H1 (cell line): ENCODE measurements around the gene PLEKHG5. TPM values are rescaled to one million over a fixed set of nuclear protein-coding genes. Genes with fewer than 3 reads are reported as not detected.

Experiments used
- CTCF ChIA-PET: fragments of 300-600 bp; sonication (Branson Sonifier 250); formaldehyde crosslinking; loops from one replicate; lab custom pipeline; 2021; ENCODE audit not compliant: partially characterized antibody; lab: Charles Lee
- POLR2A ChIA-PET: fragments of 300-600 bp; sonication (Branson Sonifier 250); formaldehyde crosslinking; loops from one replicate; lab custom pipeline; 2021; ENCODE audit warnings: inconsistent platforms; ENCODE audit not compliant: partially characterized antibody; lab: Charles Lee
- DNase-seq, 2 experiments: peaks; one replicate each; pipeline versions ENCODE4 v3.0.0 to v3.0.0-alpha.2; 2010 to 2022; ENCODE audit warnings: low spot score in 2 of 2, low read depth in 1 of 2, mixed read lengths in 1 of 2
- FAIRE-seq: peaks from 2 replicates; lab custom pipeline; 2011; peaks lifted over from hg19 to GRCh38; lab: Jason Lieb, UNC
- H2AFZ ChIP-seq: 2 replicates; pipeline ENCODE4 v1.8.1; 2012; ENCODE audit warnings: low read length, inconsistent platforms
- H2AK5ac ChIP-seq: 2 replicates; pipeline ENCODE4 v1.6.1; 2013; ENCODE audit warnings: low read depth, low read length
- H2BK120ac ChIP-seq: replicated peaks from 2 replicates; pipeline ENCODE3; 2013; ENCODE audit warnings: low read depth, low read length, inconsistent platforms
- H2BK12ac ChIP-seq: 2 replicates; pipeline ENCODE4 v1.6.1; 2013; ENCODE audit warnings: low read depth, low read length
- H2BK15ac ChIP-seq: 2 replicates; pipeline ENCODE4 v1.6.1; 2013; ENCODE audit warnings: low read length
- H2BK20ac ChIP-seq: 2 replicates; pipeline ENCODE4 v1.6.1; 2013; ENCODE audit warnings: low read length
- H2BK5ac ChIP-seq: 2 replicates; pipeline ENCODE4 v1.6.1; 2013; ENCODE audit warnings: low read depth, low read length
- H3K14ac ChIP-seq: 2 replicates; pipeline ENCODE4 v1.6.1; 2013; ENCODE audit warnings: inconsistent platforms; ENCODE audit not compliant: insufficient read length
- H3K18ac ChIP-seq: 2 replicates; pipeline ENCODE4 v1.6.1; 2013; ENCODE audit warnings: low read length; ENCODE audit errors: extremely low read depth
- H3K23ac ChIP-seq: 2 replicates; pipeline ENCODE4 v1.6.1; 2013; ENCODE audit warnings: inconsistent platforms; ENCODE audit not compliant: insufficient read length
- H3K23me2 ChIP-seq: 2 replicates; pipeline ENCODE4 v1.6.1; 2013; ENCODE audit warnings: low read depth, low read length
- H3K27ac ChIP-seq: 2 replicates; pipeline ENCODE4 v1.6.1; 2011; ENCODE audit warnings: low read depth, low read length, inconsistent platforms
- H3K27me3 ChIP-seq, 4 experiments: replicated peaks in 1 of 4; 1 replicate in 1 of 4; 2 replicates in 3 of 4; pipeline versions ENCODE4 v1.6.1 to v1.8.1; 2011 to 2013; ENCODE audit warnings: low read length in 3 of 4, mild to moderate bottlenecking in 3 of 4, inconsistent platforms in 2 of 4, mixed read lengths in 2 of 4, moderate library complexity in 1 of 4; ENCODE audit not compliant: control insufficient read depth in 3 of 4, insufficient read depth in 3 of 4; ENCODE audit errors: extremely low read depth in 1 of 4
- H3K36me3 ChIP-seq, 4 experiments: 2 replicates each; pipeline versions ENCODE4 v1.6.1 to v1.8.1; 2011 to 2013; ENCODE audit warnings: mild to moderate bottlenecking in 4 of 4, low read length in 3 of 4, moderate library complexity in 2 of 4, control low read depth in 1 of 4, inconsistent platforms in 1 of 4; ENCODE audit not compliant: insufficient read depth in 4 of 4, control insufficient read depth in 2 of 4
- H3K4ac ChIP-seq: replicated peaks from 2 replicates; pipeline ENCODE3; 2013; ENCODE audit warnings: low read length, low read depth, mixed read lengths, inconsistent platforms; ENCODE audit not compliant: insufficient read length
- H3K4me1 ChIP-seq, 4 experiments: replicated peaks in 1 of 4; 1 replicate in 1 of 4; 2 replicates in 3 of 4; pipeline versions ENCODE4 v1.6.1 to v1.8.1; 2011 to 2013; ENCODE audit warnings: low read length in 3 of 4, inconsistent platforms in 2 of 4, mixed read lengths in 1 of 4; ENCODE audit not compliant: insufficient read depth in 4 of 4, control insufficient read depth in 3 of 4
- H3K4me2 ChIP-seq, 2 experiments: 2 replicates each; pipeline versions ENCODE4 v1.6.1 to v1.8.1; 2011 to 2013; ENCODE audit warnings: low read depth in 2 of 2, low read length in 2 of 2, control low read depth in 1 of 2, inconsistent platforms in 1 of 2, mild to moderate bottlenecking in 1 of 2; ENCODE audit not compliant: insufficient read depth in 1 of 2
- H3K4me3 ChIP-seq, 4 experiments: fragments of 200-600, 300-600 bp in 1 of 4; sonication (generic), shearing (Covaris generic), sonication (Bioruptor Twin) in 1 of 4; 2 replicates each; pipeline versions ENCODE4 v1.5.1 to v1.8.1; 2011 to 2016; ENCODE audit warnings: low read length in 4 of 4, low read depth in 3 of 4, control low read depth in 2 of 4, inconsistent platforms in 2 of 4, mild to moderate bottlenecking in 2 of 4, mixed read lengths in 1 of 4, moderate library complexity in 1 of 4; ENCODE audit not compliant: insufficient read depth in 2 of 4; ENCODE audit errors: extremely low read depth in 1 of 4
- H3K56ac ChIP-seq: replicated peaks from 2 replicates; pipeline ENCODE3; 2013; ENCODE audit warnings: low read depth, mild to moderate bottlenecking, mixed read lengths, low read length, inconsistent platforms; ENCODE audit not compliant: insufficient read length
- H3K79me1 ChIP-seq: 2 replicates; pipeline ENCODE4 v1.6.1; 2013; ENCODE audit warnings: low read depth, low read length, control low read depth
- H3K79me2 ChIP-seq, 2 experiments: 2 replicates each; pipeline versions ENCODE4 v1.6.1 to v1.8.1; 2012 to 2013; ENCODE audit warnings: low read length in 2 of 2, mild to moderate bottlenecking in 2 of 2, inconsistent platforms in 1 of 2; ENCODE audit not compliant: insufficient read depth in 2 of 2, control insufficient read depth in 1 of 2
- H3K9ac ChIP-seq, 4 experiments: replicated peaks in 1 of 4; 1 replicate in 1 of 4; 2 replicates in 3 of 4; pipeline versions ENCODE4 v1.6.1 to v1.8.1; 2011 to 2013; ENCODE audit warnings: low read depth in 3 of 4, low read length in 3 of 4, control low read depth in 2 of 4, mild to moderate bottlenecking in 2 of 4, moderate library complexity in 2 of 4, inconsistent platforms in 1 of 4; ENCODE audit errors: extremely low read depth in 1 of 4
- H3K9me3 ChIP-seq, 2 experiments: 2 replicates each; pipeline versions ENCODE4 v1.6.1 to v1.8.1; 2012 to 2013; ENCODE audit warnings: mild to moderate bottlenecking in 2 of 2, moderate library complexity in 2 of 2, control low read depth in 1 of 2, inconsistent platforms in 1 of 2, low read depth in 1 of 2, low read length in 1 of 2, mixed read lengths in 1 of 2; ENCODE audit not compliant: insufficient read depth in 2 of 2
- H4K20me1 ChIP-seq, 2 experiments: replicated peaks in 1 of 2; 2 replicates each; pipeline versions ENCODE3 to v1.8.1; 2011 to 2013; ENCODE audit warnings: inconsistent platforms in 2 of 2, low read length in 2 of 2, mild to moderate bottlenecking in 1 of 2; ENCODE audit not compliant: insufficient read depth in 2 of 2, control insufficient read depth in 1 of 2
- H4K5ac ChIP-seq: 2 replicates; pipeline ENCODE4 v1.6.1; 2013; ENCODE audit warnings: low read length, low read depth, mixed read lengths, inconsistent platforms; ENCODE audit not compliant: insufficient read length
- H4K8ac ChIP-seq: 2 replicates; pipeline ENCODE4 v1.8.0; 2013; ENCODE audit warnings: mild to moderate bottlenecking, moderate library complexity, low read length, inconsistent platforms; ENCODE audit not compliant: insufficient read depth; ENCODE audit errors: extremely low read depth
- H4K91ac ChIP-seq: replicated peaks from 2 replicates; pipeline ENCODE3; 2013; ENCODE audit warnings: low read length, mixed read lengths, inconsistent platforms; ENCODE audit not compliant: insufficient read length
- BACH1 ChIP-seq: IDR thresholded peaks from 2 replicates; pipeline ENCODE4 v1.6.1; 2012; ENCODE audit warnings: low read length, improper control_type of control experiment
- GABPA ChIP-seq: IDR thresholded peaks from 2 replicates; pipeline ENCODE4 v1.6.1; 2011; ENCODE audit warnings: mild to moderate bottlenecking, low read length, moderate library complexity, borderline replicate concordance; ENCODE audit not compliant: insufficient read depth
- HDAC2 ChIP-seq, 2 experiments: fragments of 300-600 bp in 1 of 2; sonication (generic) in 1 of 2; IDR thresholded peaks; 2 replicates each; pipeline ENCODE4 v1.6.1; 2011 to 2012; ENCODE audit warnings: low read depth in 2 of 2, low read length in 2 of 2, mild to moderate bottlenecking in 2 of 2, moderate library complexity in 2 of 2, borderline replicate concordance in 1 of 2, inconsistent platforms in 1 of 2
- RAD21 ChIP-seq, 2 experiments: IDR thresholded peaks in 1 of 2; conservative IDR thresholded peaks in 1 of 2; 2 replicates each; pipeline ENCODE4 v1.6.1; 2011; ENCODE audit warnings: low read depth in 2 of 2, low read length in 2 of 2, improper control_type of control experiment in 1 of 2, inconsistent platforms in 1 of 2, mild to moderate bottlenecking in 1 of 2, moderate library complexity in 1 of 2
- RBBP5 ChIP-seq: IDR thresholded peaks from 2 replicates; pipeline ENCODE4 v1.7.1; 2012; ENCODE audit warnings: low read depth, mild to moderate bottlenecking, inconsistent platforms, low read length, moderate library complexity, borderline replicate concordance
- SAP30 ChIP-seq: fragments of 300-600 bp; sonication (generic); IDR thresholded peaks from 2 replicates; pipeline ENCODE4 v1.7.1; 2012; ENCODE audit warnings: low read length, moderate library complexity, mild to moderate bottlenecking, inconsistent platforms; ENCODE audit not compliant: insufficient read depth, insufficient replicate concordance
- WGBS, 2 experiments: shearing (Covaris generic) in 1 of 2; methylation state at CpG; one replicate each; pipeline versions ENCODE4 v1.1.6 to v1.1.7; 2013 to 2015; ENCODE audit warnings: low lambda C conversion rate in 2 of 2, mixed read lengths in 2 of 2, inconsistent platforms in 1 of 2, low coverage in 1 of 2, missing lambda C conversion rate in 1 of 2; ENCODE audit not compliant: insufficient replicate concordance in 2 of 2, insufficient coverage in 1 of 2, insufficient read length in 1 of 2; ENCODE audit errors: extremely low coverage in 1 of 2, missing lambda C conversion rate in 1 of 2; 5-methylcytosine and 5-hydroxymethylcytosine counted together
- polyA plus RNA-seq, 7 experiments: library from polyadenylated mRNA; depleted of rRNA in 3 of 7; stranded (reverse) in 5 of 7; unstranded in 2 of 7; fragments of >200 nt in 5 of 7; fragments of 200-250 nt in 2 of 7; gene quantifications; 1 replicate in 5 of 7; 2 replicates in 1 of 7; 4 replicates in 1 of 7; pipeline versions ENCODE4 v1.2.1 to v1.2.3, GENCODE V29; 2011 to 2013; ENCODE audit warnings: missing spikeins in 2 of 7, mixed read lengths in 2 of 7
- total RNA-seq: library from RNA; stranded (reverse); fragmentation: NEBNext Ultra II Directional; extraction: Animal tissue kit (Norgen Biotek cat#: 25700); gene quantifications from 2 replicates; pipeline ENCODE4 v1.2.1, GENCODE V29; 2021
- TF ChIP-seq, protein P1 (sequence below): IDR thresholded peaks from 2 replicates; pipeline ENCODE4 v1.6.1; 2012; ENCODE audit warnings: low read length, inconsistent platforms

Gene PLEKHG5
- total and polyA plus RNA-seq, 2 of the 8 experiments (the other 6 are each of a cell fraction or from before 2014, with no cell fraction given), result 10.4 to 13.8 TPM

DNA sequence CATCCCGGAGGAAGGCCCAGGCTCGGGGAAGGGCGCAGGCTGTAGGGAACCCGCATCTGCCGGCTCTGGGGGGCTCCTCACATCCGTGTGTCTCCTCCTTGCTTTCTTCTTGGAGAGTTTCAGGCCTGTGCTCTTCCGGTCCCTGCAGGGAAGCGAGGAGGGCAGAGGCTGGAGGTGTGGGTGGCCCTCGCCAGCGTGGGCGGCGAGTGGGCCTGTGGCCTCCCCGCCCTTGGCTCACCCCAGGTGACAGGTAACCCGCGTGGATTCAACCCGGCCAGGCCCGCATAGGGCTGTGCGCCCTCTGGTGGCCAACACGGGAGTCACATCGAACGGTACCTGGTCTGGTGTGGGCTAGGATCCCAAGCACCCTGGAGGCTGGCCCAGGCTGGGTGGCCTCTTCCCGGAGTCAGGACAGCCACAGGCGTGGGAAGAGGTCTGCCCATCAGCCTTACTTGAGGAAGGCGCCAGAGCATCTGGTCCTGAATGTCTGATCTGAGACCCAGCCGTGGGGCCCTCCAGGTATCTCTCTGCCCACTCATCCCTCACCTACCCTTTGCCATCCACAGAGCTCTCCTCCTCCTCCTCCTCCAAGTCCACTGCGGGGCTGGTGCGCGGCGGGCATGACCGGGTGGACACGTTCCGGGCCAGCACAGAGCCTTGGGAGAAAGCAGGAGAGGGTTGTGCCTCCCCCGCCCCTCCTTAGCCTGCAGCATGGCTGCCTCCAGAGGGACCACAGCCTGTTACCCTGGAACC, 15.9 kb downstream of the PLEKHG5 start:
- FAIRE-seq (no peak), DNase-seq (peak in 1 of 2 experiments; percentile 91)
- Histone ChIP-seq H3K23ac (no peak overlapping the region), H3K4me3 (no peak overlapping the region), H3K9me3 (no peaks in the 10 kb centered on the region), H3K27ac (no peak overlapping the region), H4K20me1 (peaks cover 0 to 5% of the 10 kb centered on the region in 2 experiments), H4K8ac (no peak overlapping the region), H3K18ac (no peak overlapping the region; the same call in 1 of the 2 replicates), H4K5ac (no peak overlapping the region), H3K36me3 (peaks cover 0 to 8% (median 1%) of the 10 kb centered on the region in 4 experiments; a peak in 2 of 8 replicates), H2AFZ (no peak overlapping the region), H3K79me2 (no peaks in the 10 kb centered on the region), H3K56ac (no peak overlapping the region), H2BK12ac (no peak overlapping the region; the same call in 1 of the 2 replicates), H3K4ac (no peak overlapping the region), H2BK120ac (no peak overlapping the region), H3K14ac (no peak overlapping the region), H3K4me2 (no peak overlapping the region), H2BK15ac (peak overlapping the region; percentile 83; the same call in 1 of the 2 replicates), H3K79me1 (no peaks in the 10 kb centered on the region), H3K4me1 (peaks cover 0 to 22% (median 14%) of the 10 kb centered on the region in 4 experiments; a peak in 6 of 7 replicates), H4K91ac (no peak overlapping the region), H3K27me3 (no peaks in the 10 kb centered on the region; a peak in 1 of 7 replicates), H3K23me2 (no peaks in the 10 kb centered on the region), H2BK20ac (no peak overlapping the region), H2BK5ac (no peak overlapping the region), H2AK5ac (no peak overlapping the region), H3K9ac (no peak overlapping the region)
- CTCF ChIA-PET, result interaction anchor here (1.0 to 6.6 kb wide), 14 partner anchors 8 to 140 kb away, joined by 3 to 87 read pairs (median 7); partner anchors contain the start of genes PLEKHG5 and TNFRSF25
- WGBS, 2 experiments, result 42% methylated on average over 27 of the region's 33 CpGs; no CpG with 5 or more reads in 1 of the 2 experiments
- POLR2A ChIA-PET, result interaction anchor here (1.5 to 13.7 kb wide), 3 partner anchors 11 to 24 kb away, joined by 3 to 123 read pairs (median 4); no protein-coding TSS in a partner anchor
- TF ChIP-seq HDAC2 (IDR thresholded peaks at IDR 0.05; ENCODE audit: borderline replicate concordance in 1 of 2, low read depth in 2 of 2, low read length in 2 of 2), result peak in 1 of 2 experiments; percentile 72; a peak in 1 of 4 replicates
- no peak for TF ChIP-seq SAP30
- peak; percentile 91 for TF ChIP-seq BACH1
- TF ChIP-seq GABPA, result peak; percentile 63; the same call in 1 of the 2 replicates
- TF ChIP-seq RBBP5, result 0 out of 2 replicates have a peak, but pooled peaks have one; percentile 15
- TF ChIP-seq, protein P1, sequence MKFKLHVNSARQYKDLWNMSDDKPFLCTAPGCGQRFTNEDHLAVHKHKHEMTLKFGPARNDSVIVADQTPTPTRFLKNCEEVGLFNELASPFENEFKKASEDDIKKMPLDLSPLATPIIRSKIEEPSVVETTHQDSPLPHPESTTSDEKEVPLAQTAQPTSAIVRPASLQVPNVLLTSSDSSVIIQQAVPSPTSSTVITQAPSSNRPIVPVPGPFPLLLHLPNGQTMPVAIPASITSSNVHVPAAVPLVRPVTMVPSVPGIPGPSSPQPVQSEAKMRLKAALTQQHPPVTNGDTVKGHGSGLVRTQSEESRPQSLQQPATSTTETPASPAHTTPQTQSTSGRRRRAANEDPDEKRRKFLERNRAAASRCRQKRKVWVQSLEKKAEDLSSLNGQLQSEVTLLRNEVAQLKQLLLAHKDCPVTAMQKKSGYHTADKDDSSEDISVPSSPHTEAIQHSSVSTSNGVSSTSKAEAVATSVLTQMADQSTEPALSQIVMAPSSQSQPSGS, result no peak
- peak; percentile 30 to 54; a peak in 3 of 4 replicates for TF ChIP-seq RAD21 (IDR thresholded peaks at IDR 0.05 in 1 of 2, conservative IDR thresholded peaks at IDR 0.05 in 1 of 2; ENCODE audit: low read depth in 2 of 2, low read length in 2 of 2)
